Esophagus muscularis mucosa (tissue), 4 donors: ENCODE data around the gene FOXJ1. TPM values are rescaled to one million over a fixed set of nuclear protein-coding genes. Genes with fewer than 3 reads are reported as not detected.

Experiments used
- DNase-seq: peaks from one replicate; pipeline ENCODE4 v3.0.0-alpha.2; 2017; ENCODE audit errors: extremely low spot score
- H3K27ac ChIP-seq, 4 donors: fragments of 200-600 bp; sonication (generic); replicated peaks in 1 of 4; 1 replicate in 3 of 4; 2 replicates in 1 of 4; pipeline ENCODE4 v1.5.1; 2016 to 2019; ENCODE audit warnings: mild to moderate bottlenecking in 1 of 4
- H3K27me3 ChIP-seq, 4 donors: fragments of 200-600 bp; sonication (generic); one replicate each; pipeline versions ENCODE4 v1.5.1 to v1.6.0; 2016 to 2019
- H3K36me3 ChIP-seq, 4 donors: fragments of 200-600 bp; sonication (generic); one replicate each; pipeline ENCODE4 v1.5.1; 2016 to 2019
- H3K4me1 ChIP-seq, 4 donors: fragments of 200-600 bp; sonication (generic); one replicate each; pipeline ENCODE4 v1.5.1; 2016 to 2019
- H3K4me3 ChIP-seq, 4 donors: fragments of 200-600 bp; sonication (generic); 1 replicate in 2 of 4; 2 replicates in 2 of 4; pipeline ENCODE4 v1.5.1; 2016 to 2019; ENCODE audit warnings: mild to moderate bottlenecking in 4 of 4, moderate library complexity in 1 of 4
- H3K9me3 ChIP-seq, 4 donors: fragments of 200-600 bp; sonication (generic); 1 replicate in 3 of 4; 2 replicates in 1 of 4; pipeline ENCODE4 v1.5.1; 2016 to 2019
- CTCF ChIP-seq, 3 experiments: fragments of 200-600 bp in 2 of 3; fragments of 450-650 bp in 1 of 3; sonication (generic) in 2 of 3; IDR thresholded peaks; one replicate each; pipeline ENCODE4 v1.5.1; 2017 to 2019; ENCODE audit warnings: antibody characterized with exemption in 3 of 3, mild to moderate bottlenecking in 2 of 3, moderate library complexity in 1 of 3
- EP300 ChIP-seq: sonication (generic); formaldehyde crosslinking; IDR thresholded peaks from one replicate; pipeline ENCODE4 v1.6.1; 2017; ENCODE audit warnings: antibody characterized with exemption
- POLR2A ChIP-seq: fragments of 450-650 bp; IDR thresholded peaks from one replicate; pipeline ENCODE4 v1.6.1; 2017; ENCODE audit warnings: antibody characterized with exemption, moderate library complexity, mild to moderate bottlenecking, low read depth
- POLR2AphosphoS5 ChIP-seq, 2 donors: sonication (generic); formaldehyde crosslinking; IDR thresholded peaks; one replicate each; pipeline ENCODE4 v1.6.1; 2017; ENCODE audit warnings: antibody characterized with exemption in 2 of 2
- WGBS: methylation state at CpG from one replicate; pipeline ENCODE4 v1.1.5; 2018; 5-methylcytosine and 5-hydroxymethylcytosine counted together
- intact Hi-C: fragments of 100-400 bp; cut with DNase I; formaldehyde crosslinking; loops from one replicate; pipeline ENCODE4 v1.15.1; 2023
- total RNA-seq, 4 donors: library from RNA; depleted of rRNA; stranded (reverse); fragments of >200 nt; gene quantifications; one replicate each; pipeline versions ENCODE4 v1.1.0 to v1.2.1, GENCODE V29; 2016

FOXJ1 gene
- total RNA-seq, 4 donors from 2014 or later = 0.32 TPM; not detected in 3

GRCh38 chr17:76090517-76091129 lies 50.4 kb downstream of the FOXJ1 start:
- H3K36me3 ChIP-seq = peaks cover 68 to 99% (median 98%) of the 10 kb centered on the region in 4 donors
- no peak overlapping the region for H3K4me3 ChIP-seq
- H3K27me3 ChIP-seq = no peaks in the 10 kb centered on the region
- whole genome bisulfite sequencing = 90% methylated on average over 13 of the region's 17 CpGs
- no peaks in the 10 kb centered on the region for H3K4me1 ChIP-seq
- TF ChIP-seq POLR2A (no peak), CTCF (IDR thresholded peaks at IDR 0.05) (no peak), POLR2AphosphoS5 (IDR thresholded peaks at IDR 0.05) (no peak), EP300 (no peak)
- intact Hi-C loops = no loop called here
- H3K27ac ChIP-seq = no peak overlapping the region
- H3K9me3 ChIP-seq = no peaks in the 10 kb centered on the region
- DNase-seq = no peak

- Histone ChIP-seq H3K9me3 (no peaks in the 10 kb centered on the region), H3K27me3 (no peaks in the 10 kb centered on the region), H3K4me3 (no peak overlapping the region), H3K36me3 (peaks cover 69 to 100% (median 98%) of the 10 kb centered on the region in 4 donors), H3K27ac (no peak overlapping the region), H3K4me1 (no peaks in the 10 kb centered on the region)
- DNase-seq = no peak
- TF ChIP-seq POLR2A (no peak), EP300 (no peak), CTCF (IDR thresholded peaks at IDR 0.05) (no peak), POLR2AphosphoS5 (IDR thresholded peaks at IDR 0.05) (no peak)
- WGBS = 73% methylated on average over 13 of the region's 32 CpGs
- intact Hi-C loops = no loop called here
These were observed 51.1 kb downstream of the FOXJ1 start for GRCh38 chr17:76089680-76090516.

- DNase-seq = no peak
- H3K9me3 ChIP-seq = no peaks in the 10 kb centered on the region
- H3K4me3 ChIP-seq = no peak overlapping the region
- H3K36me3 ChIP-seq = peaks cover 72 to 100% (median 98%) of the 10 kb centered on the region in 4 donors
- H3K27me3 ChIP-seq = no peaks in the 10 kb centered on the region
- H3K27ac ChIP-seq = no peak overlapping the region
- TF ChIP-seq POLR2AphosphoS5 (IDR thresholded peaks at IDR 0.05) = no peak
- TF ChIP-seq CTCF (IDR thresholded peaks at IDR 0.05) = no peak
- no peak for TF ChIP-seq EP300
- no peak for TF ChIP-seq POLR2A
- intact Hi-C loops = no loop called here
- no peaks in the 10 kb centered on the region for H3K4me1 ChIP-seq
- WGBS = 87% methylated on average over 22 of the region's 25 CpGs
These were observed 52.0 kb downstream of the FOXJ1 start for GRCh38 chr17:76088868-76089576.

- Histone ChIP-seq H3K4me1 (no peaks in the 10 kb centered on the region), H3K9me3 (no peaks in the 10 kb centered on the region), H3K36me3 (peaks cover 72 to 100% (median 98%) of the 10 kb centered on the region in 4 donors), H3K27me3 (no peaks in the 10 kb centered on the region), H3K27ac (no peak overlapping the region), H3K4me3 (no peak overlapping the region)
- WGBS = 82% methylated on average over 22 of the region's 25 CpGs
- intact Hi-C loops = no loop called here
- TF ChIP-seq CTCF (IDR thresholded peaks at IDR 0.05) = no peak
- TF ChIP-seq EP300 = no peak
- no peak for TF ChIP-seq POLR2AphosphoS5 (IDR thresholded peaks at IDR 0.05)
- TF ChIP-seq POLR2A = no peak
- DNase-seq = no peak
These were observed 52.8 kb downstream of the FOXJ1 start for GRCh38 chr17:76088041-76088867.
